ENCODE measurements around the gene SNHG17. TPM values are rescaled to one million over a fixed set of nuclear protein-coding genes. Genes with fewer than 3 reads are reported as not detected.

Gene SNHG17
- total and polyA plus RNA-seq, 9 of the 15 experiments (the other 6 are each of a cell fraction or from before 2014, with no cell fraction given), result 29.8 to 106 (median 57.7) TPM

- TF ChIP-seq L3MBTL2 (IDR thresholded peaks at IDR 0.05), result no peak
- no peak for TF ChIP-seq ZNF764 (CRISPR knock-in tag; IDR thresholded peaks at IDR 0.05; ENCODE audit: low read depth)
- peak; percentile 47 for TF ChIP-seq SUPT5H (IDR thresholded peaks at IDR 0.05)
- TF ChIP-seq POLR2G (IDR thresholded peaks at IDR 0.05; ENCODE audit: low read depth, low read length), result 0 out of 2 replicates have a peak, but pooled peaks have one; percentile 32
- TF ChIP-seq POLR2B (IDR thresholded peaks at IDR 0.05; ENCODE audit: low read depth, partially characterized antibody), result peak; percentile 43
- TF ChIP-seq POLR2AphosphoS2 (IDR thresholded peaks at IDR 0.05; ENCODE audit: low read length), result peak; percentile 94
- peak; percentile 42 for TF ChIP-seq POLR2A (conservative IDR thresholded peaks at IDR 0.05)
- 0 out of 2 replicates have a peak, but pooled peaks have one; percentile 6 for TF ChIP-seq TEAD4 (IDR thresholded peaks at IDR 0.05; ENCODE audit: low read length)
- no peak for TF ChIP-seq TEAD4 (CRISPR knock-in tag; IDR thresholded peaks at IDR 0.05; ENCODE audit: borderline replicate concordance)
- peak; percentile 53; the same call in 1 of the 2 replicates for TF ChIP-seq MYNN (IDR thresholded peaks at IDR 0.05)
- no peak for TF ChIP-seq MYNN (CRISPR knock-in tag; IDR thresholded peaks at IDR 0.05)
- TF ChIP-seq RBM22 (IDR thresholded peaks at IDR 0.05; ENCODE audit: low read depth, low read length, poor library complexity, severe bottlenecking), result no peak
- TF ChIP-seq HNRNPL (IDR thresholded peaks at IDR 0.05; ENCODE audit: low read depth, low read length), result no peak
- ATAC-seq (peak; percentile 46), DNase-seq (ENCODE audit: extremely low read depth in 1 of 4, low spot score in 3 of 4) (peak in 1 of 4 experiments; percentile 30), FAIRE-seq (peak; percentile 75)
- H3K9ac ChIP-seq (ENCODE audit: insufficient read depth in 1 of 2, low read depth in 2 of 2, low read length in 2 of 2), result no peak overlapping the region
- H4K20me1 ChIP-seq (replicated peaks; ENCODE audit: control insufficient read depth, insufficient read depth, low read length), result peaks cover 33% of the 10 kb centered on the region
- ChIA-PET POLR2A (interaction anchor here (0.6 to 1.9 kb wide), 15 partner anchors 10 to 382 kb away, joined by 3 to 13 read pairs (median 4); partner anchors contain the start of gene BPI), CTCF (ENCODE audit: low intra/inter-chr PET ratio) (no interaction called here)
- peaks cover 73% of the 10 kb centered on the region for H3K36me3 ChIP-seq (ENCODE audit: control insufficient read depth, insufficient read depth, low read length)
- no peaks in the 10 kb centered on the region for H3K27me3 ChIP-seq (ENCODE audit: control insufficient read depth in 2 of 2, insufficient read depth in 2 of 2, low read length in 2 of 2)
- peaks cover 4% of the 10 kb centered on the region for H3K79me2 ChIP-seq (ENCODE audit: control insufficient read depth, insufficient read depth, low read length)
- no peak overlapping the region for H3K4me2 ChIP-seq (ENCODE audit: insufficient read depth, low read length)
- in situ Hi-C loops (cut with MboI), result no loop called here
- H3K4me3 ChIP-seq, result no peak overlapping the region
- intact Hi-C loops (cut with micrococcal nuclease), result no loop called here
- BruUV-seq (replicated peaks), result no TSS peak
- 71% methylated on average over 4 of the region's 4 CpGs for WGBS (ENCODE audit: insufficient coverage, low coverage, missing lambda C conversion rate)
- H3K9me1 ChIP-seq (ENCODE audit: control insufficient read depth, insufficient read depth, low read length), result peaks cover 3% of the 10 kb centered on the region
- H3K9me3 ChIP-seq (replicated peaks; ENCODE audit: control insufficient read depth, insufficient read depth, low read depth, low read length), result no peaks in the 10 kb centered on the region
- H3K27ac ChIP-seq (ENCODE audit: extremely low read depth, low read depth, low read length), result peak overlapping the region; percentile 37; the same call in 2 of the 3 replicates
- no peaks in the 10 kb centered on the region; a peak in 1 of 5 replicates for H3K4me1 ChIP-seq (replicated peaks in 1 of 2; ENCODE audit: control insufficient read depth in 2 of 2, insufficient read depth in 2 of 2, low read length in 2 of 2)
- H2AFZ ChIP-seq (ENCODE audit: low read depth, low read length), result no peak overlapping the region
These were observed 16.5 kb downstream of the SNHG17 start for GRCh38 chr20:38418509-38419204.

Data from K562 (cell line).